ENCODE measurements around the gene CALU. TPM values are rescaled to one million over a fixed set of nuclear protein-coding genes. Genes with fewer than 3 reads are reported as not detected.

Gene CALU
- total and polyA plus RNA-seq, 4 donors, result 145 to 267 (median 185) TPM

- Histone ChIP-seq H3K27me3 (ENCODE audit: control insufficient read depth in 1 of 2, insufficient read depth in 2 of 2, low read length in 1 of 2) (no peaks in the 10 kb centered on the region), H3K4me1 (ENCODE audit: control insufficient read depth in 1 of 2, insufficient read depth in 2 of 2, low read length in 2 of 2) (no peaks in the 10 kb centered on the region), H3K27ac (ENCODE audit: low read depth in 1 of 2, low read length in 2 of 2) (no peak overlapping the region), H3K9me3 (ENCODE audit: control insufficient read depth, low read length) (no peaks in the 10 kb centered on the region), H3K36me3 (ENCODE audit: control insufficient read depth in 1 of 2, insufficient read depth in 2 of 2, low read length in 1 of 2) (peaks cover 3 to 5% of the 10 kb centered on the region in 2 donors), H3K4me3 (ENCODE audit: low read length in 2 of 2) (no peak overlapping the region)
- DNase-seq, result no peak
- WGBS, 2 donors, result 90 to 98% methylated on average over 2 of the region's 2 CpGs
- intact Hi-C loops (cut with DNase I), result no loop called here
- no peak for ATAC-seq (ENCODE audit: low FRiP score)
These were observed 60.3 kb downstream of the CALU start for GRCh38 chr7:128799451-128799850.

GRCh38 chr7:128800567-128800966 lies 61.4 kb downstream of the CALU start:
- Histone ChIP-seq H3K36me3 (ENCODE audit: control insufficient read depth in 1 of 2, insufficient read depth in 2 of 2, low read length in 1 of 2) (peaks cover 5 to 6% of the 10 kb centered on the region in 2 donors), H3K4me3 (ENCODE audit: low read length in 2 of 2) (no peak overlapping the region), H3K9me3 (ENCODE audit: control insufficient read depth, low read length) (no peaks in the 10 kb centered on the region), H3K4me1 (ENCODE audit: control insufficient read depth in 1 of 2, insufficient read depth in 2 of 2, low read length in 2 of 2) (no peaks in the 10 kb centered on the region), H3K27ac (ENCODE audit: low read depth in 1 of 2, low read length in 2 of 2) (no peak overlapping the region), H3K27me3 (ENCODE audit: control insufficient read depth in 1 of 2, insufficient read depth in 2 of 2, low read length in 1 of 2) (no peaks in the 10 kb centered on the region)
- 95 to 97% methylated on average over 3 of the region's 3 CpGs for WGBS, 2 donors
- ATAC-seq (ENCODE audit: low FRiP score), result no peak
- no peak for DNase-seq
- intact Hi-C loops (cut with DNase I), result no loop called here

- WGBS, 2 donors, result 95 to 97% methylated on average over 9 of the region's 9 CpGs
- intact Hi-C loops (cut with DNase I), result no loop called here
- Histone ChIP-seq H3K27ac (ENCODE audit: low read depth in 1 of 2, low read length in 2 of 2) (no peak overlapping the region), H3K4me3 (ENCODE audit: low read length in 2 of 2) (no peak overlapping the region), H3K27me3 (ENCODE audit: control insufficient read depth in 1 of 2, insufficient read depth in 2 of 2, low read length in 1 of 2) (no peaks in the 10 kb centered on the region), H3K36me3 (ENCODE audit: control insufficient read depth in 1 of 2, insufficient read depth in 2 of 2, low read length in 1 of 2) (peaks cover 5 to 6% of the 10 kb centered on the region in 2 donors), H3K4me1 (ENCODE audit: control insufficient read depth in 1 of 2, insufficient read depth in 2 of 2, low read length in 2 of 2) (no peaks in the 10 kb centered on the region), H3K9me3 (ENCODE audit: control insufficient read depth, low read length) (no peaks in the 10 kb centered on the region)
- ATAC-seq (ENCODE audit: low FRiP score) (no peak), DNase-seq (no peak)
These were observed 61.8 kb downstream of the CALU start for GRCh38 chr7:128801003-128801402.

- H3K4me1 ChIP-seq (ENCODE audit: control insufficient read depth in 1 of 2, insufficient read depth in 2 of 2, low read length in 2 of 2), result no peaks in the 10 kb centered on the region
- peaks cover 5 to 6% of the 10 kb centered on the region in 2 donors for H3K36me3 ChIP-seq (ENCODE audit: control insufficient read depth in 1 of 2, insufficient read depth in 2 of 2, low read length in 1 of 2)
- no peak overlapping the region for H3K4me3 ChIP-seq (ENCODE audit: low read length in 2 of 2)
- H3K9me3 ChIP-seq (ENCODE audit: control insufficient read depth, low read length), result no peaks in the 10 kb centered on the region
- DNase-seq (no peak), ATAC-seq (ENCODE audit: low FRiP score) (no peak)
- 96% methylated on average over 2 of the region's 2 CpGs for WGBS, 2 donors
- no peaks in the 10 kb centered on the region for H3K27me3 ChIP-seq (ENCODE audit: control insufficient read depth in 1 of 2, insufficient read depth in 2 of 2, low read length in 1 of 2)
- H3K27ac ChIP-seq (ENCODE audit: low read depth in 1 of 2, low read length in 2 of 2), result no peak overlapping the region
- intact Hi-C loops (cut with DNase I), result no loop called here
These were observed 62.7 kb downstream of the CALU start for GRCh38 chr7:128801667-128802418.

- DNase-seq (no peak), ATAC-seq (ENCODE audit: low FRiP score) (no peak)
- Histone ChIP-seq H3K36me3 (ENCODE audit: control insufficient read depth in 1 of 2, insufficient read depth in 2 of 2, low read length in 1 of 2) (peaks cover 5 to 6% of the 10 kb centered on the region in 2 donors), H3K4me3 (ENCODE audit: low read length in 2 of 2) (no peak overlapping the region), H3K27me3 (ENCODE audit: control insufficient read depth in 1 of 2, insufficient read depth in 2 of 2, low read length in 1 of 2) (no peaks in the 10 kb centered on the region), H3K27ac (ENCODE audit: low read depth in 1 of 2, low read length in 2 of 2) (no peak overlapping the region), H3K9me3 (ENCODE audit: control insufficient read depth, low read length) (no peaks in the 10 kb centered on the region), H3K4me1 (ENCODE audit: control insufficient read depth in 1 of 2, insufficient read depth in 2 of 2, low read length in 2 of 2) (no peaks in the 10 kb centered on the region)
- WGBS, 2 donors, result 95% methylated on average over 6 of the region's 6 CpGs
- intact Hi-C loops (cut with DNase I), result no loop called here
These were observed 65.3 kb downstream of the CALU start for GRCh38 chr7:128804484-128804883.

GRCh38 chr7:128805225-128805624 lies 66.1 kb downstream of the CALU start:
- ATAC-seq (ENCODE audit: low FRiP score), result no peak
- intact Hi-C loops (cut with DNase I), result no loop called here
- Histone ChIP-seq H3K9me3 (ENCODE audit: control insufficient read depth, low read length) (no peaks in the 10 kb centered on the region), H3K27ac (ENCODE audit: low read depth in 1 of 2, low read length in 2 of 2) (no peak overlapping the region), H3K36me3 (ENCODE audit: control insufficient read depth in 1 of 2, insufficient read depth in 2 of 2, low read length in 1 of 2) (peaks cover 5 to 6% of the 10 kb centered on the region in 2 donors), H3K4me3 (ENCODE audit: low read length in 2 of 2) (no peak overlapping the region), H3K27me3 (ENCODE audit: control insufficient read depth in 1 of 2, insufficient read depth in 2 of 2, low read length in 1 of 2) (no peaks in the 10 kb centered on the region), H3K4me1 (ENCODE audit: control insufficient read depth in 1 of 2, insufficient read depth in 2 of 2, low read length in 2 of 2) (no peaks in the 10 kb centered on the region)
- DNase-seq, result no peak
- WGBS, 2 donors, result 35 to 45% methylated on average over 5 of the region's 5 CpGs

GRCh38 chr7:128807191-128807590 lies 68.0 kb downstream of the CALU start:
- ATAC-seq (ENCODE audit: low FRiP score) (no peak), DNase-seq (no peak)
- no peak overlapping the region for H3K27ac ChIP-seq (ENCODE audit: low read depth in 1 of 2, low read length in 2 of 2)
- 87 to 91% methylated on average over 8 of the region's 8 CpGs for WGBS, 2 donors
- H3K9me3 ChIP-seq (ENCODE audit: control insufficient read depth, low read length), result no peaks in the 10 kb centered on the region
- no peaks in the 10 kb centered on the region for H3K4me1 ChIP-seq (ENCODE audit: control insufficient read depth in 1 of 2, insufficient read depth in 2 of 2, low read length in 2 of 2)
- H3K27me3 ChIP-seq (ENCODE audit: control insufficient read depth in 1 of 2, insufficient read depth in 2 of 2, low read length in 1 of 2), result no peaks in the 10 kb centered on the region
- H3K4me3 ChIP-seq (ENCODE audit: low read length in 2 of 2), result no peak overlapping the region
- H3K36me3 ChIP-seq (ENCODE audit: control insufficient read depth in 1 of 2, insufficient read depth in 2 of 2, low read length in 1 of 2), result peaks cover 0 to 4% of the 10 kb centered on the region in 2 donors
- intact Hi-C loops (cut with DNase I), result no loop called here

GRCh38 chr7:128809363-128809762 lies 70.2 kb downstream of the CALU start:
- Histone ChIP-seq H3K4me3 (ENCODE audit: low read length in 2 of 2) (no peak overlapping the region), H3K27me3 (ENCODE audit: control insufficient read depth in 1 of 2, insufficient read depth in 2 of 2, low read length in 1 of 2) (no peaks in the 10 kb centered on the region), H3K36me3 (ENCODE audit: control insufficient read depth in 1 of 2, insufficient read depth in 2 of 2, low read length in 1 of 2) (peaks cover 0 to 4% of the 10 kb centered on the region in 2 donors), H3K27ac (ENCODE audit: low read depth in 1 of 2, low read length in 2 of 2) (no peak overlapping the region), H3K4me1 (ENCODE audit: control insufficient read depth in 1 of 2, insufficient read depth in 2 of 2, low read length in 2 of 2) (no peaks in the 10 kb centered on the region), H3K9me3 (ENCODE audit: control insufficient read depth, low read length) (no peaks in the 10 kb centered on the region)
- ATAC-seq (ENCODE audit: low FRiP score) (no peak), DNase-seq (no peak)
- WGBS, 2 donors, result 96 to 97% methylated on average over 3 of the region's 3 CpGs
- intact Hi-C loops (cut with DNase I), result no loop called here

GRCh38 chr7:128810473-128810872 lies 71.3 kb downstream of the CALU start:
- intact Hi-C loops (cut with DNase I), result no loop called here
- no peaks in the 10 kb centered on the region for H3K4me1 ChIP-seq (ENCODE audit: control insufficient read depth in 1 of 2, insufficient read depth in 2 of 2, low read length in 2 of 2)
- H3K36me3 ChIP-seq (ENCODE audit: control insufficient read depth in 1 of 2, insufficient read depth in 2 of 2, low read length in 1 of 2), result peaks cover 0 to 1% of the 10 kb centered on the region in 2 donors
- no peaks in the 10 kb centered on the region for H3K27me3 ChIP-seq (ENCODE audit: control insufficient read depth in 1 of 2, insufficient read depth in 2 of 2, low read length in 1 of 2)
- H3K9me3 ChIP-seq (ENCODE audit: control insufficient read depth, low read length), result no peaks in the 10 kb centered on the region
- DNase-seq (no peak), ATAC-seq (ENCODE audit: low FRiP score) (no peak)
- H3K4me3 ChIP-seq (ENCODE audit: low read length in 2 of 2), result no peak overlapping the region
- 87 to 89% methylated on average over 2 of the region's 2 CpGs for WGBS, 2 donors
- H3K27ac ChIP-seq (ENCODE audit: low read depth in 1 of 2, low read length in 2 of 2), result no peak overlapping the region
